Measurements from ENCODE around the gene SLC9A1. TPM values are rescaled to one million over a fixed set of nuclear protein-coding genes. Genes with fewer than 3 reads are reported as not detected.
"Not testable (repeated sequence)": the region's sequence is repeated elsewhere in the genome, so short reads cannot be mapped to it uniquely, and the experiment has no call there.

SLC9A1 gene
- total and polyA plus RNA-seq, 2 experiments from 2014 or later: 8.5 to 23.7 TPM

DNA sequence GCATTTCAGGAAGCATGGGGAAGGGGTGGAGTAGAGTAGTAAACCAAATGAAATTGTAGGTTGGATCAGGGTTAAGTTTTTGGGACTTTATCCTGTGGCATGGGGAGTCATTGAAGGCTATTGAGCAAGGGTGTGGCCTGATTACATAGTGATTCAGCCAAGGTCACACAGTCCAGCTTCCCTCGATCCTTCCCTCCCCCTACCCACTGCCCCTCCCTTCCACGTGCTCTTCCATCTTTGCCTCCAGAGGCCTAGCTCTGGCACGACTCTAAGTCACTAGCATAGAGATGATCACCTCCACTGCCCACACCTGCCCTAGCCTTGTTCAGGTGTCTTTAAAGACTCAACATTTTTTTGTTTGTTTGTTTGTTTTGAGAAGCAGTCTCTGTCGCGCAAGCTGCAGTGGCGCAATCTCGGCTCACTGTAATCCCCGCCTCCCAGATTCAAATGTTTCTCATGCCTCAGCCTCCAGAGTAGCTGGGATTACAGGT is 37.2 kb upstream of the SLC9A1 start:
- H3K4me1 ChIP-seq (ENCODE audit: insufficient read depth): peaks cover 6% of the 10 kb centered on the region
- in situ Hi-C loops (cut with MboI): no loop called here
- peak; percentile 47 for DNase-seq
- no peaks in the 10 kb centered on the region for H3K27me3 ChIP-seq (replicated peaks; ENCODE audit: insufficient read depth)
- no peak overlapping the region for H3K27ac ChIP-seq
- H3K4me2 ChIP-seq (ENCODE audit: unreplicated experiment): no peak overlapping the region
- H3F3A ChIP-seq (ENCODE audit: insufficient read depth): no peaks in the 10 kb centered on the region
- WGBS, 2 experiments (ENCODE audit: low coverage in 1 of 2, low lambda C conversion rate in 2 of 2, missing lambda C conversion rate in 2 of 2): 63 to 71% methylated on average over 8 of the region's 8 CpGs
- no peaks in the 10 kb centered on the region for H4K20me1 ChIP-seq (ENCODE audit: insufficient read depth)
- H3K79me2 ChIP-seq (ENCODE audit: insufficient read depth): no peaks in the 10 kb centered on the region
- 0 out of 2 replicates have a peak overlapping the region, but pooled peaks have one; percentile 5 for H2AFZ ChIP-seq
- no peak overlapping the region for H3K4me3 ChIP-seq
- no peaks in the 10 kb centered on the region for H3K36me3 ChIP-seq (ENCODE audit: low read depth)
- no peaks in the 10 kb centered on the region for H3K9me2 ChIP-seq (ENCODE audit: insufficient read depth)
- H3K9me3 ChIP-seq (ENCODE audit: low read depth): no peaks in the 10 kb centered on the region
- no peak overlapping the region for H3K9ac ChIP-seq
- no peak for TF ChIP-seq EZH2phosphoT487 (IDR thresholded peaks at IDR 0.05; ENCODE audit: insufficient read depth, low read depth)
- TF ChIP-seq EZH2 (IDR thresholded peaks at IDR 0.05; ENCODE audit: insufficient read depth, poor library complexity, severe bottlenecking): no peak

DNA sequence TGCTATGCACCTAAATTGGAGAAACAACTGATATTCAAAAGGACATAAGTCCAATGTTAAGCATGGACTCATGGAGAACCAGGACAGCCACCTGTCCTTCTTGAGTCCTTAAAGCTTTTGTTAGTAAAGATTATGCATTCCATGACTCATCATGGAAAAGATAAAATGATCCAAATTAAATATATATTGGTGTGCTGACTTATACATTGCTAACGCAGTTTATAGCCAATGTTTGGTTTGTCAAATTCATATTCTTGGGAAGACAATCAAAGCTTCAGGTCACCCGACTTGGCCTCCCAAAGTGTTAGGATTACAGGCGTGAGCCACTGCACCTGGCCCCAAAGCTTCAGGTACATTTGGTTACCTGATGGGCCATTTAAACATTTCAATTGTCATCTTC is 29.7 kb upstream of the SLC9A1 start:
- DNase-seq; H3F3A ChIP-seq (ENCODE audit: insufficient read depth); H3K27ac ChIP-seq; H3K4me1 ChIP-seq (ENCODE audit: insufficient read depth); H4K20me1 ChIP-seq (ENCODE audit: insufficient read depth); H3K27me3 ChIP-seq (replicated peaks; ENCODE audit: insufficient read depth); H3K4me3 ChIP-seq; H3K4me2 ChIP-seq (ENCODE audit: unreplicated experiment); H3K9me3 ChIP-seq (ENCODE audit: low read depth); H3K36me3 ChIP-seq (ENCODE audit: low read depth); H3K79me2 ChIP-seq (ENCODE audit: insufficient read depth); H3K9ac ChIP-seq; H3K9me2 ChIP-seq (ENCODE audit: insufficient read depth); in situ Hi-C loops (cut with MboI); H2AFZ ChIP-seq: not testable (repeated sequence)
- WGBS, 2 experiments (ENCODE audit: low coverage in 1 of 2, low lambda C conversion rate in 2 of 2, missing lambda C conversion rate in 2 of 2): 26 to 29% methylated on average over 3 of the region's 3 CpGs

DNA sequence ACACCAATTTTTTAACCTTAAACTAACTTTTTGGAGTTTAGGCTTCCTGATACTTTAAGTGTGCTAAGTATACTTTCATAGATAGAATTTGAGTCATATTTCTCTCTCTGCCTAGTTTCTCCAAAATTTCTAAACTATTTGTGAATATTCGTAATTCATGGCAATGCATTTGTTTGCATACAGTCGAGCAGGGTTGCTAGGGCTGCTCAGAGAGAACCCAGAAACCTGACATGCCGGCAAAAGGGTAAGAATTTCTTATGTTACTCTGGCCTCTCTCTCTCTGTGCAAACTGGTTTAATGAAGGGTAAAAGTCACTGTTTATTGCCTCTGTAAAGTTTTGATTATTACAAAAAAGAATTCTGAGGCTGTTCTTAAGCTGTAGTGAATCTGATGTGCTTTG is 25.1 kb upstream of the SLC9A1 start:
- WGBS, 2 experiments (ENCODE audit: low coverage in 1 of 2, low lambda C conversion rate in 2 of 2, missing lambda C conversion rate in 2 of 2): 40 to 45% methylated on average over 3 of the region's 3 CpGs
- H4K20me1 ChIP-seq (ENCODE audit: insufficient read depth): no peaks in the 10 kb centered on the region
- in situ Hi-C loops (cut with MboI): no loop called here

DNA sequence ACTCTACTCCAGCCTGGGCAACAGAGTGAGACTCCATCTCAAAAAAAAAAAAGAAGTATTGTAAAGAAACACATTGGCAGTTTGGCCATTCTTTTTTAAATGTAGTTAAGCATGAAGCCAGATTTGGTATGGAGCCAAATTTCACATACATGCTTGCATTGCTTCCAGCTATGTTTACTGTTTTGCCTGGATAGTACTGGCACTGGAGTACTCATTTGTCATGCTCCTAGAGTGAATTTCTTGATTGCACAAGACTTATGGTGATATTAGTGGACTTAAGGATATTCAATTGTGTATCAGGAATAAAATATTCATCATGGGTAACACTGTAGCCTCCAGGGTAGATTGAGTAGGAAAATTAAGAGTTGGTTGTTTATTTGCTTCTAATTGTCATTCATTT is 24.5 kb upstream of the SLC9A1 start:
- Histone ChIP-seq H4K20me1 (ENCODE audit: insufficient read depth) (no peaks in the 10 kb centered on the region), H3K79me2 (ENCODE audit: insufficient read depth) (no peaks in the 10 kb centered on the region), H3K9ac (no peak overlapping the region), H3K27me3 (replicated peaks; ENCODE audit: insufficient read depth) (no peaks in the 10 kb centered on the region), H3K4me1 (ENCODE audit: insufficient read depth) (no peaks in the 10 kb centered on the region), H3K9me2 (ENCODE audit: insufficient read depth) (no peaks in the 10 kb centered on the region), H3F3A (ENCODE audit: insufficient read depth) (no peaks in the 10 kb centered on the region), H3K9me3 (ENCODE audit: low read depth) (no peaks in the 10 kb centered on the region), H3K27ac (no peak overlapping the region), H3K4me2 (ENCODE audit: unreplicated experiment) (no peak overlapping the region), H3K4me3 (no peak overlapping the region), H2AFZ (no peak overlapping the region), H3K36me3 (ENCODE audit: low read depth) (no peaks in the 10 kb centered on the region)
- in situ Hi-C loops (cut with MboI): no loop called here
- peak; percentile 30 for DNase-seq
- TF ChIP-seq EZH2 (IDR thresholded peaks at IDR 0.05; ENCODE audit: insufficient read depth, poor library complexity, severe bottlenecking): no peak
- TF ChIP-seq EZH2phosphoT487 (IDR thresholded peaks at IDR 0.05; ENCODE audit: insufficient read depth, low read depth): no peak

More for the DNA sequence above, 25.1 kb upstream of the SLC9A1 start:
- no peaks in the 10 kb centered on the region for H3K4me1 ChIP-seq (ENCODE audit: insufficient read depth)
- no peaks in the 10 kb centered on the region for H3K27me3 ChIP-seq (replicated peaks; ENCODE audit: insufficient read depth)
- DNase-seq: no peak
- H3K27ac ChIP-seq: no peak overlapping the region
- H3K79me2 ChIP-seq (ENCODE audit: insufficient read depth): no peaks in the 10 kb centered on the region
- no peaks in the 10 kb centered on the region for H3K9me3 ChIP-seq (ENCODE audit: low read depth)
- no peaks in the 10 kb centered on the region for H3F3A ChIP-seq (ENCODE audit: insufficient read depth)
- no peak overlapping the region for H3K4me3 ChIP-seq
- no peak overlapping the region for H3K9ac ChIP-seq
- H3K36me3 ChIP-seq (ENCODE audit: low read depth): no peaks in the 10 kb centered on the region
- H2AFZ ChIP-seq: no peak overlapping the region
- no peak overlapping the region for H3K4me2 ChIP-seq (ENCODE audit: unreplicated experiment)
- H3K9me2 ChIP-seq (ENCODE audit: insufficient read depth): no peaks in the 10 kb centered on the region
- no peak for TF ChIP-seq EZH2 (IDR thresholded peaks at IDR 0.05; ENCODE audit: insufficient read depth, poor library complexity, severe bottlenecking)
- no peak for TF ChIP-seq EZH2phosphoT487 (IDR thresholded peaks at IDR 0.05; ENCODE audit: insufficient read depth, low read depth)

DNA sequence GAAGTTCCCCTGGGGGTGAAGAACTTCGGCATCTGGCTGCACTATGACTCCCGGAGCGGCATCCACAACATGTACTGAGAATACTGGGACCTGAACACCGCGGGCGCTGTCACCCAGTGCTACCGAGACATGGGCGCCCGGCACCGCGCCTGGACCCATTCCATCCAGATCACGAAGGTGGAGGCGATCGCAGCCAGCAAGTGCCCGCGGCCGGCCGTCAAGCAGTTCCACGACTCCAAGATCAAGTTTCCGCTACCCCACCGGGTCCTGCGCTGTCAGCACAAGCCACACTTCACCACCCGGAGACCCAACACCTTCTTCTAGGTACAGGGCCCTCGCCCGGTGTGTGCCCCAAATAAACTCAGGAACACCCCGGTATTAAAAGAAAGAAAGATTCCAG is 22.0 kb upstream of the SLC9A1 start:
- Histone ChIP-seq H3K79me2 (ENCODE audit: insufficient read depth) (no peaks in the 10 kb centered on the region), H3K9me2 (ENCODE audit: insufficient read depth) (no peaks in the 10 kb centered on the region), H4K20me1 (ENCODE audit: insufficient read depth) (no peaks in the 10 kb centered on the region), H3K27ac (no peak overlapping the region), H3K36me3 (ENCODE audit: low read depth) (no peaks in the 10 kb centered on the region), H2AFZ (no peak overlapping the region), H3K4me3 (no peak overlapping the region), H3K9me3 (ENCODE audit: low read depth) (no peaks in the 10 kb centered on the region), H3F3A (ENCODE audit: insufficient read depth) (no peaks in the 10 kb centered on the region), H3K4me1 (ENCODE audit: insufficient read depth) (no peaks in the 10 kb centered on the region), H3K4me2 (ENCODE audit: unreplicated experiment) (no peak overlapping the region), H3K9ac (no peak overlapping the region), H3K27me3 (replicated peaks; ENCODE audit: insufficient read depth) (no peaks in the 10 kb centered on the region; the same call in 1 of the 2 replicates)
- in situ Hi-C loops (cut with MboI): no loop called here
- no peak for DNase-seq
- no peak for TF ChIP-seq EZH2 (IDR thresholded peaks at IDR 0.05; ENCODE audit: insufficient read depth, poor library complexity, severe bottlenecking)
- TF ChIP-seq EZH2phosphoT487 (IDR thresholded peaks at IDR 0.05; ENCODE audit: insufficient read depth, low read depth): no peak
- 88 to 89% methylated on average over 23 to 26 of the region's 26 CpGs for WGBS, 2 experiments (ENCODE audit: low coverage in 1 of 2, low lambda C conversion rate in 2 of 2, missing lambda C conversion rate in 2 of 2)

All from GM23248 (cell line).